SK-N-SH treated with all-trans-retinoic acid at 6 μM for 48 hours (cell line): ENCODE measurements around the gene NEK1.

Source experiments
- ATAC-seq: fragments of 200-7000 bp; cut with Tn5 transposase; 3 replicates; pipeline ENCODE4 v1.9.1; 2020; ENCODE audit warnings: mild to moderate bottlenecking, moderate library complexity
- ARNTL ChIP-seq: fragments of 450-650 bp; formaldehyde crosslinking; IDR thresholded peaks from 2 replicates; pipeline ENCODE4 v1.5.0; 2020; ENCODE audit warnings: low read depth, mild to moderate bottlenecking, moderate library complexity, borderline replicate concordance
- BACH2 ChIP-seq: fragments of 250-450 bp; sonication (Bioruptor Pico); IDR thresholded peaks from 2 replicates; pipeline ENCODE4 v1.9.0; 2021; ENCODE audit warnings: mild to moderate bottlenecking, borderline replicate concordance
- CSDC2 ChIP-seq: fragments of 250-450 bp; sonication (Bioruptor Pico); IDR thresholded peaks from 2 replicates; pipeline ENCODE4 v1.5.0; 2020; ENCODE audit warnings: mild to moderate bottlenecking, moderate library complexity
- CSRNP3 ChIP-seq: fragments of 250-450 bp; sonication (Bioruptor Pico); IDR thresholded peaks from 2 replicates; pipeline ENCODE4 v1.5.1; 2021; ENCODE audit warnings: mild to moderate bottlenecking, moderate library complexity
- ESRRG ChIP-seq: fragments of 250-450 bp; sonication (Bioruptor Pico); IDR thresholded peaks from 2 replicates; pipeline ENCODE4 v1.6.1; 2021; ENCODE audit warnings: mild to moderate bottlenecking
- GLIS3 ChIP-seq: fragments of 250-450 bp; sonication (Bioruptor Pico); IDR thresholded peaks from 2 replicates; pipeline ENCODE4 v1.5.0; 2020; ENCODE audit warnings: mild to moderate bottlenecking, moderate library complexity
- ISL1 ChIP-seq: fragments of 250-450 bp; sonication (Bioruptor Pico); IDR thresholded peaks from 2 replicates; pipeline ENCODE4 v2.1.2; 2022; ENCODE audit warnings: mild to moderate bottlenecking, moderate library complexity
- OSR1 ChIP-seq: fragments of 250-450 bp; sonication (Bioruptor Pico); IDR thresholded peaks from 2 replicates; pipeline ENCODE4 v1.8.0; 2022; ENCODE audit warnings: moderate library complexity, mild to moderate bottlenecking, inconsistent platforms
- PPARA ChIP-seq: fragments of 250-450 bp; sonication (Bioruptor Pico); IDR thresholded peaks from 2 replicates; pipeline ENCODE4 v1.5.0; 2020; ENCODE audit warnings: mild to moderate bottlenecking, borderline replicate concordance
- RARB ChIP-seq: fragments of 250-450 bp; sonication (Bioruptor Pico); IDR thresholded peaks from 2 replicates; pipeline ENCODE4 v1.8.0; 2021; ENCODE audit warnings: mild to moderate bottlenecking, moderate library complexity
- SNAI2 ChIP-seq: fragments of 250-450 bp; sonication (Bioruptor Pico); IDR thresholded peaks from 2 replicates; pipeline ENCODE4 v1.5.0; 2020; ENCODE audit warnings: mild to moderate bottlenecking, moderate library complexity
- TCF4 ChIP-seq: fragments of 250-450 bp; sonication (Bioruptor Pico); IDR thresholded peaks from 2 replicates; pipeline ENCODE4 v1.8.0; 2021; ENCODE audit warnings: mild to moderate bottlenecking, moderate library complexity, borderline replicate concordance
- TOX ChIP-seq: fragments of 250-450 bp; sonication (Bioruptor Pico); IDR thresholded peaks from 2 replicates; pipeline ENCODE4 v1.8.0; 2021; ENCODE audit warnings: mild to moderate bottlenecking, moderate library complexity, borderline replicate concordance
- ZC3H10 ChIP-seq: fragments of 250-450 bp; sonication (Bioruptor Pico); IDR thresholded peaks from 2 replicates; pipeline ENCODE4 v1.5.1; 2021; ENCODE audit warnings: mild to moderate bottlenecking, moderate library complexity
- ZFP30 ChIP-seq: fragments of 450-650 bp; formaldehyde crosslinking; IDR thresholded peaks from 2 replicates; pipeline ENCODE4 v1.5.0; 2022; ENCODE audit warnings: mild to moderate bottlenecking, moderate library complexity
- ZNF565 ChIP-seq: fragments of 450-650 bp; formaldehyde crosslinking; conservative IDR thresholded peaks from 2 replicates; pipeline ENCODE4 v1.5.0; 2020; ENCODE audit warnings: low read depth, mild to moderate bottlenecking, moderate library complexity
- ZNF70 ChIP-seq: fragments of 450-650 bp; formaldehyde crosslinking; IDR thresholded peaks from 2 replicates; pipeline ENCODE4 v1.5.0; 2020; ENCODE audit warnings: mild to moderate bottlenecking, moderate library complexity
- ZNF8 ChIP-seq: fragments of 450-650 bp; formaldehyde crosslinking; IDR thresholded peaks from 2 replicates; pipeline ENCODE4 v1.5.0; 2020; ENCODE audit warnings: mild to moderate bottlenecking, moderate library complexity
- TF ChIP-seq, protein P1 (sequence below): fragments of 250-450 bp; sonication (Bioruptor Pico); IDR thresholded peaks from 2 replicates; pipeline ENCODE4 v1.5.0; 2020; ENCODE audit warnings: mild to moderate bottlenecking, moderate library complexity
- TF ChIP-seq, protein P2 (sequence below): fragments of 250-450 bp; sonication (Bioruptor Pico); IDR thresholded peaks from 2 replicates; pipeline ENCODE4 v1.5.1; 2020; ENCODE audit warnings: low read depth, mild to moderate bottlenecking, moderate library complexity
- TF ChIP-seq, protein P3 (sequence below): fragments of 250-450 bp; sonication (Bioruptor Pico); IDR thresholded peaks from 2 replicates; pipeline ENCODE4 v1.8.0; 2021; ENCODE audit warnings: low read depth, mild to moderate bottlenecking, moderate library complexity, borderline replicate concordance

Gene NEK1

DNA sequence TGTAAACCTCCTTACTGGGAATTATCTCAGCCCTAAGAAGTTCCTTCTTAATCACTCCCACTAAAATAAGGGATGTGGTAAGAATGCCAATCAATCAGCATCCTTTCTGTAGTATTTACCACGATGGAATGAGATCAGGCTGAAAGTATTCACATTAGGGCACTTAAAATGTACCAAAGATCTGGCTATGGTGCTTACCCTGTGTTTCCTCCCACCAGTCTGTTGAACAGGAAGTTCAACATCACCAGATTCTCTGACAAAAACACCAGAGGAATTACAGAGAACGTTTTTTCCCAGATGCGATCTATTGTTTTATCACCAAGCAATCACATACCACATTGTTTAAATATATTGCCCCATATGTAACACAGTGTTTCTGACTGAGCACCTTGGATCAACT is 5.9 kb upstream of the NEK1 start:
- ATAC-seq, result no peak
- no peak for TF ChIP-seq GLIS3
- no peak for TF ChIP-seq ZNF565 (CRISPR knock-in tag)
- TF ChIP-seq ZFP30 (CRISPR knock-in tag), result no peak
- no peak for TF ChIP-seq OSR1 (CRISPR knock-in tag)
- no peak for TF ChIP-seq TOX (CRISPR knock-in tag)
- TF ChIP-seq, protein P1, sequence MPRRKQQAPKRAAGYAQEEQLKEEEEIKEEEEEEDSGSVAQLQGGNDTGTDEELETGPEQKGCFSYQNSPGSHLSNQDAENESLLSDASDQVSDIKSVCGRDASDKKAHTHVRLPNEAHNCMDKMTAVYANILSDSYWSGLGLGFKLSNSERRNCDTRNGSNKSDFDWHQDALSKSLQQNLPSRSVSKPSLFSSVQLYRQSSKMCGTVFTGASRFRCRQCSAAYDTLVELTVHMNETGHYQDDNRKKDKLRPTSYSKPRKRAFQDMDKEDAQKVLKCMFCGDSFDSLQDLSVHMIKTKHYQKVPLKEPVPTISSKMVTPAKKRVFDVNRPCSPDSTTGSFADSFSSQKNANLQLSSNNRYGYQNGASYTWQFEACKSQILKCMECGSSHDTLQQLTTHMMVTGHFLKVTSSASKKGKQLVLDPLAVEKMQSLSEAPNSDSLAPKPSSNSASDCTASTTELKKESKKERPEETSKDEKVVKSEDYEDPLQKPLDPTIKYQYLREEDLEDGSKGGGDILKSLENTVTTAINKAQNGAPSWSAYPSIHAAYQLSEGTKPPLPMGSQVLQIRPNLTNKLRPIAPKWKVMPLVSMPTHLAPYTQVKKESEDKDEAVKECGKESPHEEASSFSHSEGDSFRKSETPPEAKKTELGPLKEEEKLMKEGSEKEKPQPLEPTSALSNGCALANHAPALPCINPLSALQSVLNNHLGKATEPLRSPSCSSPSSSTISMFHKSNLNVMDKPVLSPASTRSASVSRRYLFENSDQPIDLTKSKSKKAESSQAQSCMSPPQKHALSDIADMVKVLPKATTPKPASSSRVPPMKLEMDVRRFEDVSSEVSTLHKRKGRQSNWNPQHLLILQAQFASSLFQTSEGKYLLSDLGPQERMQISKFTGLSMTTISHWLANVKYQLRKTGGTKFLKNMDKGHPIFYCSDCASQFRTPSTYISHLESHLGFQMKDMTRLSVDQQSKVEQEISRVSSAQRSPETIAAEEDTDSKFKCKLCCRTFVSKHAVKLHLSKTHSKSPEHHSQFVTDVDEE, result no peak
- TF ChIP-seq ISL1, result no peak
- no peak for TF ChIP-seq CSDC2
- TF ChIP-seq, protein P2, sequence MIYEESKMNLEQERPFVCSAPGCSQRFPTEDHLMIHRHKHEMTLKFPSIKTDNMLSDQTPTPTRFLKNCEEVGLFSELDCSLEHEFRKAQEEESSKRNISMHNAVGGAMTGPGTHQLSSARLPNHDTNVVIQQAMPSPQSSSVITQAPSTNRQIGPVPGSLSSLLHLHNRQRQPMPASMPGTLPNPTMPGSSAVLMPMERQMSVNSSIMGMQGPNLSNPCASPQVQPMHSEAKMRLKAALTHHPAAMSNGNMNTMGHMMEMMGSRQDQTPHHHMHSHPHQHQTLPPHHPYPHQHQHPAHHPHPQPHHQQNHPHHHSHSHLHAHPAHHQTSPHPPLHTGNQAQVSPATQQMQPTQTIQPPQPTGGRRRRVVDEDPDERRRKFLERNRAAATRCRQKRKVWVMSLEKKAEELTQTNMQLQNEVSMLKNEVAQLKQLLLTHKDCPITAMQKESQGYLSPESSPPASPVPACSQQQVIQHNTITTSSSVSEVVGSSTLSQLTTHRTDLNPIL (CRISPR knock-in tag), result no peak
- no peak for TF ChIP-seq TCF4
- TF ChIP-seq, protein P3, sequence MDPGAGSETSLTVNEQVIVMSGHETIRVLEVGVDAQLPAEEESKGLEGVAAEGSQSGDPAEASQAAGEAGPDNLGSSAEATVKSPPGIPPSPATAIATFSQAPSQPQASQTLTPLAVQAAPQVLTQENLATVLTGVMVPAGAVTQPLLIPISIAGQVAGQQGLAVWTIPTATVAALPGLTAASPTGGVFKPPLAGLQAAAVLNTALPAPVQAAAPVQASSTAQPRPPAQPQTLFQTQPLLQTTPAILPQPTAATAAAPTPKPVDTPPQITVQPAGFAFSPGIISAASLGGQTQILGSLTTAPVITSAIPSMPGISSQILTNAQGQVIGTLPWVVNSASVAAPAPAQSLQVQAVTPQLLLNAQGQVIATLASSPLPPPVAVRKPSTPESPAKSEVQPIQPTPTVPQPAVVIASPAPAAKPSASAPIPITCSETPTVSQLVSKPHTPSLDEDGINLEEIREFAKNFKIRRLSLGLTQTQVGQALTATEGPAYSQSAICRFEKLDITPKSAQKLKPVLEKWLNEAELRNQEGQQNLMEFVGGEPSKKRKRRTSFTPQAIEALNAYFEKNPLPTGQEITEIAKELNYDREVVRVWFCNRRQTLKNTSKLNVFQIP (CRISPR knock-in tag), result no peak
- no peak for TF ChIP-seq ZC3H10 (CRISPR knock-in tag)
- no peak for TF ChIP-seq SNAI2 (CRISPR knock-in tag)
- no peak for TF ChIP-seq BACH2 (CRISPR knock-in tag)
- no peak for TF ChIP-seq PPARA (CRISPR knock-in tag)
- TF ChIP-seq ZNF8, result no peak
- no peak for TF ChIP-seq ARNTL (CRISPR knock-in tag)

DNA sequence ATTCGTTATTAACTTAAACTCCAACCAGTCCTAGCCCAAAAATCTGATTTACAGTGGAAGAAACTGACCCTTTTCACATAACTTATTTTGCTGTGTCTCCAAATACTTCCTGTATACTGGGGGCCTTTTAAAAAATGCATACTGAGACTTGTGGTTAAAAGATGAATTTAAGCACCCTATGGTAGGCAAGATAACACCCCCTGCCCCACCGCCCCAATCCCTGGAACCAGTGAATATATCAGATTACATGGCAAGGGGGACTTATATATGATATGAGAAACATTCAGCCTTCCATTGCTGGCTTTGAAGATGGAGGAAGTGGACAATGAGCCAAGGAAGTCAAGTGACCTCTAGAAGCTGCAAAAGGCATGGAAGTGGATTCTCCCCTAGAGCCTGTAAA is 4.9 kb upstream of the NEK1 start:
- no peak for ATAC-seq
- no peak for TF ChIP-seq RARB (CRISPR knock-in tag)
- TF ChIP-seq ZFP30 (CRISPR knock-in tag), result no peak
- no peak for TF ChIP-seq GLIS3
- no peak for TF ChIP-seq ZNF70
- no peak for TF ChIP-seq ESRRG (CRISPR knock-in tag)
- no peak for TF ChIP-seq ISL1

DNA sequence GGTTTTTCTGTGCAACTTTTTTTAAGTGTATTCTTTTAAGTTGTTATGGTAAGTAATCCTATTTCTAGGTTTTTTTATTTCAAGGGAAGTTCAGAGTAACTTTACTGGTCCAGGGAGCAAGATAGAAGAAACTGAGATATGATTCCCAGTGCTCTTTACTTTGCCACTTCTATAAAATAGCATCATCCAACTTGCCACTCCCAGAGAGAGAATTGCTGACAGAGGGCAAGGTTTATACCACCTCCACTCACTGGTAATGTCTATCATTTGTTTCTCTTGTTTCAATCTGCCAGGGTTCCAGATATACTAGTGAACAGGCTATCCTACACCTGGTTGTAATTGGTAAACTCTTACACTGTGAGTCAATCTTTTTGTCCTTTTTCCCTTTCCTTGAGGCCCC is 4.5 kb upstream of the NEK1 start:
- no peak for ATAC-seq
- TF ChIP-seq, protein P1, result no peak
- TF ChIP-seq GLIS3 (no peak), ZNF70 (no peak), ARNTL (CRISPR knock-in tag) (no peak), CSRNP3 (CRISPR knock-in tag) (no peak), BACH2 (CRISPR knock-in tag) (no peak), ISL1 (no peak), RARB (CRISPR knock-in tag) (no peak), TOX (CRISPR knock-in tag) (no peak), TCF4 (no peak), OSR1 (CRISPR knock-in tag) (no peak), PPARA (CRISPR knock-in tag) (no peak), ZNF8 (no peak)
- TF ChIP-seq, protein P2 (CRISPR knock-in tag), result no peak
- TF ChIP-seq, all 23 proteins: peak for 0
